ENCODE measurements around the gene ASCC1.
"Not testable (repeated sequence)": the region's sequence is repeated elsewhere in the genome, so short reads cannot be mapped to it uniquely, and the experiment has no call there.

The ASCC1 gene

DNA sequence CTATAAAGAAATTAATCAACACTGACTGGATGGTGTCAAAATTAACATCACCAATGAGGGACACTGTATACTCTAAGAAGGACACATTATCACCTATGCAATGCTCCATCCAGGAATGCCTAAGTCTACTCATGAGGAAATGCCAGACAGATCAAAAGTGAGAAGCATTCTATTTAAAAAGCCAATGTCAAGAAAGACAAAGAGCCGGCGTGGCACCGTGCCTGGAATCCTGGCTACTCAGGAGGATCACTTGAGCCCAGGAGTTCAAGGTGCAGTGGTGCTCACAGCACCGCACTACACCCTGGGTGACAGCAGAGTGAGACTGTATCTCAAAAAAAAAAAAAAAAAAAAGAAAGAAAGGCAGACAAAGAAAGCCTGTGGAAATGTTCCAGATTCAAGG is 45.8 kb downstream of the ASCC1 start:
- DNase-seq (ENCODE audit: low spot score): no peak

DNA sequence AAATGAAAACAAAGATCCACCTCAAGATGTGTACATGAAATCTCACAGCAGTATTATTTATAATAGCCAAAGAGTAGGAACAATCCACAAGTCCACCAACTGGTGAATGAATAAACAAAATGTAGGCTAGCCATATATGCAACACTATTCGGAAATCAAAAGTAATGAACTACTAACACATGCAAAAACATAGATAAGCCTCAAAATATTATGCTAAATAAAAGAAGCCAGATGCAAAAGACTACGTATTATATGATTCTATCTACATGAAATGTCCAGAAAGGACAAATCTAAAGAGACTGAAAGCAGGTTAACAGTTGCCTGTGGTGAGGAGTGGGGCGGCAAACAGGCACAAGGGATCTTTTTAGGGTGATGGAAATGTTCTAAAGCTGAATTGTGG is 49.0 kb downstream of the ASCC1 start:
- no peak for DNase-seq (ENCODE audit: low spot score)

DNA sequence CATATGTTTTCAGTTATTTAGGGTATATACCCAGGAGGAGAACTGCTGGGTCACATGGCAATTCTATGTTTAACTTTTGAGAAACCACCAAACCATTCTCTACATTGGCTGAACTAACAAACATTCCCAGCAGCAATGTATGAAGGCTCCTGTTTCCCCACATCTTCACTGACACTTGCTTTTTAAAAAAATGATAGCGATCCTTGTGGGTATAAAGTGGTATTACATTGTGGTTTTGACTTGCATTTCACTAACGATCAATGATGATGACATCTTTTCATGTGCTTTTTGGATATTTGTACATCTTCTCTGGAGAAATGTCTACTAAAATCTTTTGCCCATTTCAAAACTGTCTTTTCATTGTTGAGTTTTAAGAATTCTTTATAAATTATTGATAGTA is 51.5 kb downstream of the ASCC1 start:
- DNase-seq (ENCODE audit: low spot score): no peak

DNA sequence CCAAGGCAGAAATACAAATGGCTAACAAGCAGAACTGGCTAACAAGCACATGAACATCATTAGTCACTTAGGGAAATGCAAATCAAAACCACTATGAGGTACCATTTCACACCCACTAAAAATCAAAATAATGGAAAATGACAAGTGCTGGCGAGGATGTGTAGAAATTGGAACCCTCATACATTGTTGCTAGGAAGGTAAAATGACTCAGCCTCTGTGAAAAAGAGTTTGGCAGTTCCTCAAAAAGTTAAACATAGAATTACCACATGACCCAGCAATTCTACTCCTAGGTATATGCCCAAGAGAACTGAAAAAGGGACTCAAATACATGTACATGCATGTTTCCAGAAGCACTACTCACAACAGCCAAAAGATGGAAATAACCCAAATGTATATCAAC is 53.1 kb downstream of the ASCC1 start:
- DNase-seq (ENCODE audit: low spot score): no peak

DNA sequence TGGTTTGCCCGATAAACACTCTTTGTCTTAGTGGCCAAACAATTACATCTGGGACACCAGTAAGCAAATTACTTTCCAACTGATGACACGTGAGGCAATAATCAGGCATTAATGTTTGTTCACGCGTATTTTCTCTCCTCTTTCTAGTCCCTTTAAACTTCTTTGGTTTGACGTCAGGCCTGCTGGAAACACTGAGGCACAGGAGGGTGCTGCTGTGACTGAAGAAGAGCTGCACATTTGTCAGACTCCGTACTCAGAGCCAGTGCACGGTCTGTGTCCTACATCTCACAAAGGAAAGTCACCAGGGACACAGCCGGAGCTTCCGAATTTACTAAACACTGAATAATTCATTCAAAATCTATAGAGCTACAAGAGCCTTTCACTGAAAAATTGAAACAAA is 57.9 kb downstream of the ASCC1 start:
- no peak for DNase-seq (ENCODE audit: low spot score)

DNA sequence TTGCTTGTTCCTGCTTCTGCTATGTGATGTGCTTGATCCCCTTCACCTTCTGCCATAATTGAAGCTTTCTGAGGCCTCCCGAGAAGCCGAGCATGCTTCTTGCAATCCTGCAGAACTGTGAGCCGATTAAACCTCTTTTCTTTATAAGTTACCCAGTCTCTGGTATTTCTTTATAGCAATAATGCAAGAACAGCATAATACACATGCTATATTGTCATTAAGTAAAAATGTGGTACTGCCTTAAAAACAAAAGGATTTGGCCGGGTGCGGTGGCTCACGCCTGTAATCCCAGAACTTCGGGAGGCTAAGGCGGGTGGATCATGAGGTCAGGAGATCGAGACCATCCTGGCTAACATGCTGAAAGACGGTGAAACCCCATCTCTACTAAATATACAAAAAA is 59.9 kb downstream of the ASCC1 start:
- no peak for DNase-seq (ENCODE audit: low spot score)

DNA sequence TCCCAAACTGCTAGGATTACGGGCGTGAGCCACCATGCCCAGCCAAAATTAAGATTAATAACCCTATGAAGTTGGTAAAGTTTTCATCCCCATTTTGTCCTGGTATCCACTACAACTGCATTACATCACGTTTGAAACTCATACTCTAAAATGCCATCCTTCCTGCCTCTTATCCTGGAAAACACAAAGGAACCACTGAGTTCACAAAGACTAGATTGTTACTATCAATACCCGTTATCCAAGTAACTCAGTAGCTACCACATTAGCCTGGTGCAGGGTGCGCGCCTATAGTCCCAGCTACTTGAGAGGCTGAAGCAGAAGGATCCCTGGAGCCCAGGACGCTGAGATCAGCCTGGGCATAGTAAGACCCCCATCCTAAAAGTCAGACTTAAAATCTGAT is 63.8 kb downstream of the ASCC1 start:
- no peak for DNase-seq (ENCODE audit: low spot score)

DNA sequence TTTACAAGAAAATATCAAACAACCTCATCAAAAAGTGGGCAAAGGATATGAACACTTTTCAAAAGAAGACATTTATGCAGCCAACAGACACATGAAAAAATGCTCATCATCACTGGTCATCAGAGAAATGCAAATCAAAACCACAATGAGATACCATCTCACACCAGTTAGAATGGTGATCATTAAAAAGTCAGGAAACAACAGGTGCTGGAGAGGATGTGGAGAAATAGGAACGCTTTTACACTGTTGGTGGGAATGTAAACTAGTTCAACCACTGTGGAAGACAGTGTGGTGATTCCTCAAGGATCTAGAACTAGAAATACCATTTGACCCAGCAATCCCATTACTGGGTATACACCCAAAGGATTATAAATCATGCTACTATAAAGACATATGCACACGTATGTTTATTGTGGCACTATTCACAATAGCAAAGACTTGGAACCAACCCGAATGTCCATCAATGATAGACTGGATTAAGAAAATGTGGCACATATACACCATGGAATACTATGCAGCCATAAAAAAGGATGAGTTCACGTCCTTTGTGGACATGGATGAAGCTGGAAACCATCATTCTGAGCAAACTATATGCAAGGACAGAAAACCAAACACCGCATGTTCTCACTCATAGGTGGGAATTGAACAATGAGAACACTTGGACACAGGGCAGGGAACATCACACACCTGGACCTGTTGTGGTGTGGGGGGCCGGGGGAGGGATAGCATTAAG is 65.2 kb downstream of the ASCC1 start:
- DNase-seq (ENCODE audit: low spot score): not testable (repeated sequence)

DNA sequence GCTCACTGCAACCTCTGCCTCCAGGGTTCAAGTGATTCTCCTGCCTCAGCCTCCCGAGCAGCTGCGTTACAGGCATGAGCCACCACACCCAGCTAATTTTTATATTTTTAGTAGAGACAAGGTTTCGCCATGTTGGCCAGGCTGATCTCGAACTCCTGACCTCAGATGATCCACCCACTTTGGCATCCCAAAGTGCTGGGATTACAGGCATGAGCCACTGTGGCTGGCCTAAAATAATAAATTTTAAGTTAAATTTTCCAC is 68.8 kb downstream of the ASCC1 start:
- not testable (repeated sequence) for DNase-seq (ENCODE audit: low spot score)

DNA sequence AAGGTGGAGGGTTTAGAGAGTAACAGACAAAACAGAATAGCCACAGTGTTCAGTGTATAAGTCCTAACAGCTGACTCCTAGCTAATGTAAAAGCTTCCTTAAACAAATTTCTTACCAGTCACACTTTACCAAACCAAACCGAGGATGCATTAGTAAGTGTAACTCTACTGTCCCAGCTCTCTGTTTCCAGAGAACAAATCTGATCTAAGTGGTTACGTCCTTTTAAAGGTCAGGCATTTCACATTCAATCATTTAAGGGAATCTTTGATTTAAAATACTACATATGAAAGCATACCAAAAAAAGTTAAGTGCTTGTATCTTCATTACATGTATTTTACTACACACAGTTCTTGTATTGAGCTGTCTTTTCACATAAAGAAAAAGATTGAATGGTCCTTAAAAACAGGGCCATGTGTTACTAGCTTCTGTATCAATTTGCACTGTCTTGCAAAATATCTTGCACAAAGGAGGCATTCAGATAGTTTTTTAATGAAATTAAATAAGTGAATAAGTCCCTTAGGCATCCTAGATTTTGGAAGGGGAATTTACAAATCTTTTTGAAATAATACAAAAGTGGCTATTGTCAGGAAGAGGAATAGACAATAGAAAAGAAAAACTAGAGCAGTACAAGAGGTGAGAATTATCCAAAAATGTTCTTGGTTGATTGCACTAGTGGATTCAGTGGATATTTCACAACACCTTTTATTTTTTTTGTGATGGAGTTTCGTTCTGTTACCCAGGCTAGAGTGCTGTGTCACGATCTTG is 69.3 kb downstream of the ASCC1 start:
- DNase-seq (ENCODE audit: low spot score): no peak

DNA sequence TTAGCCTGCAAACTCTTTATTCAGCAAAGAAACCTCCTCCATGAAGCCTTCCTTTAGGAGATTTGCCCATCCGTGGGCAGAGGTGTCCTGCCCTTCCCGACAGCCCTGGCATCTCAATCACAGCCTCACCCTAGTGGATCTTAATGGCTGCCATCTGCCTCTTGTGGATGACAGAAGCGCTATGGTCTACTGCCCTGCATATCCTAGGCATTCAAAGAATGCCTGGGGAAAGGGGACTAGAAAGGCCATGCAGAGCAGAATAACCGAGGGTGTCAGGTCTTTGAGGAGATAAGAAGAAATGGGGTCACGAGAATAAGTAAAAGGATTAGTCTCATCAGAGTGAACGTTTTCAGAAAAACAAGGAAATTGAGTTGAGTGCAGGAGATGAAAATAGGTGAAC is 70.0 kb downstream of the ASCC1 start:
- no peak for DNase-seq (ENCODE audit: low spot score)

DNA sequence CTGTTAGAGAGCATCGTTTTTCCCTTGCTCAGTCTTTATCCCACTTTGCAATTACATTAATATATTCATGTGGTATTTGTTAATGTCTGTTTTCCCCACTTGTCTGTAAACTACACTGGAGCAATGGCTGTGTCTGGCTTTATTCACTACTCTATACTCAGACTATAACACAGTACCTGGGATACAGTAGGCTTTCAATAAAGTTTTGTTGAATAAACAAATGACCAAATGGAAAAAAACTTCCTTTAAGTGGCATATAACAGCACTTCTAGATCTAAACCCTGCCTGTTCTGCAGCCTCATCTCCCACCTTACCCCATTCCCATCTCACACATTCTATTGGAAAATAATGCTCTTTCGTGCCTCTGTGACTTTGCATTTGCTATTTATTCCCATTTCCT is 70.4 kb downstream of the ASCC1 start:
- DNase-seq (ENCODE audit: low spot score): no peak

DNA sequence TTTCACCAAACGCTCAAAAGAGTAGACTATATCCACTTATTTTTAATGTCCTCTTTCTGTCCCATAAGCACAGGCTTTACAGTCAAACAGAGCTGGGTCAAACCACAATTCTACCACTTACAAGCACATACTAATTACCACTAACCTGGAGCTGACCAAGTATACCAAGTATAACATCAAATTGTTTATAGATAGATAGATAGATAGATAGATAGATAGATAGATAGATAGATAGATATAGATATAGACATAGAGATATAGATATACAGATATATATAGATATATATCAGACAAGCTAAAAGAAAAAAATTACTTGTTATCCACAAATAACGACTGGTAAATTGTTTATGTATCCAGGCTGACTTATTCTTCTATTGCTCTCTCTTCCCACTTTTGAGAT is 75.2 kb downstream of the ASCC1 start:
- DNase-seq (ENCODE audit: low spot score): no peak

DNA sequence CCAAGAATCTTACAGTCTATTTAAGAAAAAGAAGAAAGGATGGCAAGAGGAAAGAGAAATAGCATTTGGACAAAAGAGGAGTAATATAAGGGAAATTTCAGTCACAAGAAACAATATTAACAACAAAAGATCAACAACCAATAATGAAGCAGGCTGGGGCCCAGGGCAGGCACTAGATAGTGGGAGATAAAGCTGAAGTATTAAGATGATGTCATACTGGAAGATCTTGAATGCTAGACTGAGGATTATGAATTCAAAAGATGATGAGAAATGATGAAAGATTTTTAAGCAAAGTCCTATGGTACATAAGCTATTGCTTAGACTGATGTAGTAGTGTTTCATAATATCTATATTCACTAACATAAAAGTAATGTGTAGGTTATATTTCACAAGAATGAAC is 75.9 kb downstream of the ASCC1 start:
- DNase-seq (ENCODE audit: low spot score): no peak

DNA sequence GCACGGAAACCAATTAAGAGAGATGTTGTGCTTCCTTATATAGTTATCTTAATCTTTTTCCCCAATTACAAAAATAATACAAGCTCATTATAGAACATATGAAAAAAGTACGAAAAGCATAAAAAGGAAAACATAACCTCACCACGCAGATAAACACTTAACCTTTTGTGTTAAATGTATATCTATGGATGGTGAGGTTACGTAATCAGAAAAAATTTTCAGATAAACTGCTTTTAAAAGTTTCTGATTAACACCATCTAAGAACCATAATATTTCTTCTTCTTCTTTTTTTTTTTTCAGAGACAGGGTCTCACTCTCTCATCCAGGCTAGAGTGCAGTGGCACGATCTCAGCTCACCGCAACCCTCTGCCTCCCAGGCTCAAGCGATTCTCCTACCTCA is 78.5 kb downstream of the ASCC1 start:
- DNase-seq (ENCODE audit: low spot score): no peak

DNA sequence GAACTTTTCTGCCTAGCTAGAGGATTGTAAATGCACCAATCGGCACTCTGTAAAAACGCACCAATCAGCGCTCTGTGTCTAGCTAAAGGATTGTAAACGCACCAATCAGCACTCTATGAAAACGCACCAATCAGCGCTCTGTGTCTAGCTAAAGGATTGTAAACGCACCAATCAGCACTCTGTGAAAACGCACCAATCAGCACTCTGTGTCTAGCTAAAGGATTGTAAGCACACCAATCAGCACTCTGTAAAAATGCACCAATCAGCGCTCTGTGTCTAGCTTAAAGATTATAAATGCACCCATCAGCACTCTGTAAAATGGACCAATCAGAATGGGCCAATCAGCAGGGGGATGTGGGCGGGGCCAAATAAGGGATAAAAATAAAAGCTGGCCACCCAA is 79.9 kb downstream of the ASCC1 start:
- DNase-seq (ENCODE audit: low spot score): not testable (repeated sequence)

DNA sequence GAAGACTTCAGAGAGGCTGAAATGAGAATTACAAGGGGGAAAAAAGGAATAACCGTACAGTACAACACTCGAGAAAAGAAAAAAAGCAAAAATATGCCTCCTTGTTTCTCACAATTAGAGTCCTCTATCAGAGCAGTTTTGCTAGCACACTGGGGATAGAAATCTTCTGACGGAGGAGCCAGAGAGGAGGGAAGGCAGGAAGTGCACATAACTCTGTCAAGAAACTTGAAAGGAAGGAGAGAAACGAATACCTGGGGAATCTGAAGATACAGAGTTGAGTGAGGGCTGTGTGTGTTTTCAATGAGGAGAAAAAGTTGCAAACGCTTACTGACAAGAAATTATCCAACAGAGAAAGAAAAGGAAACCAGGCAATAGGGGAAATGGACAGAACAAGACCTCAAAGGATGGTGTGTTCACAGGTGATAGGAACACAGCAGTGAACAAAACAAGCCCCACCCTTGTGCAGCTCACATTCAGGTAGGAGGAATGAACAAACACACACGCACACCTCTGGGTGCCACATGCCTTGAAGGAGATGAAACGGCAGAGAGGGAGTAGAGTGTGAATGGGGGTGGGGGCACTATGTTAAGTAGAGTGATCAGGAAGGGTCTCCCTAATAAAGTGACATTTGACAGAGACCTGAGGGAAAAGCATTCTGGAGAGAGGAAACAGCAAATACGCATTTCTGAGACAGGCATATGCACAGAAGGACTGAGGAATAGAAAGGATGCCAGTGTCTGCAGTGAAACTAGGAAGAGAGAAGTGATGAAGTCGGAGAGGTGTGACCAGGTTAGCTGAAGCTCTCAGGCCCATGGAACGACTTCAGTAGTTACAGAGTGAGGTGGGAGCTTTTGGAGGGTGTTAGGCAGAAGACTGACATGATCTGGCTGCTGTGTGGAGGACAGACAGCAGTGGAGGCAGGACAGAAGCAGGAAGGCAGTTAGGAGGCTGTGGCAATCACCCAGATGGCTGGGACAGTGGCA is 81.0 kb downstream of the ASCC1 start:
- no peak for DNase-seq (ENCODE audit: low spot score)

DNA sequence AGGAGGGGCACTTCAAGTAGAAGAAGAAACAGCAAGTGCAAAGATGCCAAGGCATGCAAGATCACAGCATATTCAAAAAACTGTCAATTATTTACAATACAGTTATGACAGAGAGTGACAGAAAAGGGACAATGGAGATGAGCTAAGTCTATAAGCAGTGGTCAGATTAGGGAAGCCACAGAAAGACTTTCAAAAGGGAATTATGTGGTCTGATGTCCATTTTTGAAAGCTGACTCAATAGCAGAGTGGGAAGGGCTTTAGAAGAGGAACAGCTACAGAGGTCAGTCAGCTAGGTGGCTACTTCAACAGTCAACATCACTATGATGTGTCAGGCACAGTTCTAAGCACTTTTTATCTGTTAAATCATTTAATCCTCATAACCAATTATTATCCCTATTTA is 82.6 kb downstream of the ASCC1 start:
- no peak for DNase-seq (ENCODE audit: low spot score)

DNA sequence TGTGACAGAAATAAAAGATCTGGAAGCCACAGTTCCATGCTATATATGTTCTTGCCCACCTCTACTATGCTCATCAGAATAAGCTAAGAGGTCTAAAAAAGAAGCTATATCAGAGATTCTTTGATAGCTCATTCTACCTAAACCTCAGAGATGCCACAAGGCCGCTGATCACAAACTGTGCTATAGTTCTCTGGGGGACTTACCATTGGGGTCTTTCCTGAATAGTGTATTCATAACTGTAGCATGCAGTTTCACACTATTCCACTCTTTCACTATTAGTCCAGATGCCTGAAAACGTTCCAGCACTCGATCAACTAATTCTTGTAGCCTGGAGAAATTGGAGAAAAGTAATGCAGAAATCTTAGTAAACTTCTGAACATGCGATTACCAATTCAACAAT is 83.2 kb downstream of the ASCC1 start:
- DNase-seq (ENCODE audit: low spot score): no peak

DNA sequence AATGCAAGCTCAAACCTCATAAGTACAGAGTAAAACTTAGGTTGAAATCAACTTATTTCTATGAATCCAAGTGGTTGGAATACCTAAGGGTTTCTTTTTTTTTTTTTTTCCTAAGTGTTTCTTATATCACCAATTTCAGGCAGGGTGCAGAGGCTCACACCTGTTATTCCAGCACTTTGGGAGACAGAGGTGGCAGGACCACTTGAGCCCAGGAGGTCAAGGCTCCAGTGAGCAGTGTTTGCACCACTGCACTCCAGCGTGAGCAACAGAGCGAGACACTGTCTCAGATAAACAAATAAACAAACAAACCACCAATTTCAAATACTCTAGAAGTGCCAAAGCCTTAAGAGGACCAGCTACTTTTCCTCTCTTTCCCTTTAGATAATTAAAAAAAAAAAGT is 88.5 kb downstream of the ASCC1 start:
- no peak for DNase-seq (ENCODE audit: low spot score)

DNA sequence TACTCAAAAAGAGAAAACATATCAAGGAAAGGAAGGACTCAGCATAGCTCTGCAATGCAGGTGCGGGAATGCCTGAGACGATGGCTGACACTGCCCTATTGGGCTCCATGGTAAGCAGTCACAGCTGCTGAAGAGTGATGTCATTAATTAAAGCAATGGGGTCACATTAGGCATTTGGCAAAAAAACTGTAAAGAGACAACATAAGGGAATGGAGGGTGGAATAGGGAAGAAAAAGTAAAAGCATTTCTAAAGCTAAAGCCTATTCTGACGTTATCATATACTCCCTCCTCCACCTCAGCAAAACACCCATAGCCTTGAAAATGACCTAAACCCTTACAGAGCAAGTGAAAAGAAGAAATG is 89.2 kb downstream of the ASCC1 start:
- no peak for DNase-seq (ENCODE audit: low spot score)

DNA sequence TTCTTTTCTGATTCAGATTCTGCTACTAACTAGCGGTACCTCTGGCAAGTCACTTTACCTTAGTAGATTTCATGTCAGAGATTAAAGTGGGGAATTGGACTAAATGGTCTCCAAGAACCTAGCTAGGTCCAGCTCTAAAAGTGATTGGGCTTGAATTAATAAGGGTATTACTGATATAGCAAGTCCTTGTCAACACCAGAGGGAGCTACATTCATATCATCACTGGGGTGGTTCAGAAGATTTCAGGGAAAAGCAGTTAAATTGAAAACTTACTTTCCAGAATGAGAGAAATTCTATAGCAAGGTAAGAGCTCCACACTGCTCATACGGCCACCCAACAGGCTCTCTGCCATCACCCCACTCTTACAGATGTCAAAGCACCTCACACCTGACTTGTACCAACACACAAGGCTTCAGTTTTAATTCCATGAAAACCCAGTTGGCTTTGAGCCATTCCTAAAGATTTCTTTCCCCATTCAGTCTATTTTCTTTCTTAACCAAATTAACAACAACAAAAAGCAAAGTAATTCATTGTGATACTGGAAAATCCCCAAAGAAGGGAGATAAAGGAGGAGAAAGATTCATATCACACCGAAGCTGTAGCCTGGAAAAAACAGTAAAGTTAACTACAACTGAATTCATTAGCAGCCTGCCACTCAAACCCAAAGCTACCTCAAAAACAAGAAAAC is 89.7 kb downstream of the ASCC1 start:
- DNase-seq (ENCODE audit: low spot score): peak; percentile 56
